Activated T-cell treated with anti-CD3 and anti-CD28 coated beads, Interleukin-2, amount 50 U/mL, for 72 hours (primary cell): ENCODE data around the gene TRAF3IP1. TPM values are rescaled to one million over a fixed set of nuclear protein-coding genes. Genes with fewer than 3 reads are reported as not detected.

Experiments used
- ATAC-seq, 2 donors: fragments of 150-1000 bp; cut with Tn5 transposase; replicated peaks in 1 of 2; 2 replicates each; pipeline ENCODE4 v1.10.0; 2021; ENCODE audit warnings: moderate library complexity in 2 of 2, mild to moderate bottlenecking in 1 of 2
- DNase-seq, 2 donors: peaks; one replicate each; pipeline ENCODE4 v3.0.0; 2021 to 2022; ENCODE audit warnings: mixed read lengths in 1 of 2
- H3K27ac Mint-ChIP-seq: one replicate; pipeline ENCODE4 v1.8.0; 2022; ENCODE audit warnings: mild to moderate bottlenecking, moderate library complexity, mixed read lengths
- H3K27me3 Mint-ChIP-seq: one replicate; pipeline ENCODE4 v1.8.0; 2022; ENCODE audit warnings: low read depth, mixed read lengths
- H3K36me3 Mint-ChIP-seq, 2 donors: one replicate each; pipeline ENCODE4 v1.8.0; 2022; ENCODE audit warnings: mixed read lengths in 2 of 2, mild to moderate bottlenecking in 1 of 2; ENCODE audit not compliant: insufficient read depth in 2 of 2
- H3K4me1 Mint-ChIP-seq: one replicate; pipeline ENCODE4 v1.8.0; 2022; ENCODE audit warnings: low read depth, mixed read lengths
- H3K4me3 Mint-ChIP-seq, 2 donors: one replicate each; pipeline ENCODE4 v1.8.0; 2022; ENCODE audit warnings: mild to moderate bottlenecking in 2 of 2, mixed read lengths in 2 of 2, moderate library complexity in 2 of 2
- H3K9me3 Mint-ChIP-seq, 2 donors: one replicate each; pipeline ENCODE4 v1.8.0; 2022; ENCODE audit warnings: mixed read lengths in 2 of 2
- total RNA-seq, 2 donors: library from RNA; stranded (reverse); gene quantifications; one replicate each; pipeline ENCODE4 v1.2.3, GENCODE V29; 2022

The TRAF3IP1 gene
- total RNA-seq, 2 donors from 2014 or later = 7.0 to 13.1 TPM

DNA sequence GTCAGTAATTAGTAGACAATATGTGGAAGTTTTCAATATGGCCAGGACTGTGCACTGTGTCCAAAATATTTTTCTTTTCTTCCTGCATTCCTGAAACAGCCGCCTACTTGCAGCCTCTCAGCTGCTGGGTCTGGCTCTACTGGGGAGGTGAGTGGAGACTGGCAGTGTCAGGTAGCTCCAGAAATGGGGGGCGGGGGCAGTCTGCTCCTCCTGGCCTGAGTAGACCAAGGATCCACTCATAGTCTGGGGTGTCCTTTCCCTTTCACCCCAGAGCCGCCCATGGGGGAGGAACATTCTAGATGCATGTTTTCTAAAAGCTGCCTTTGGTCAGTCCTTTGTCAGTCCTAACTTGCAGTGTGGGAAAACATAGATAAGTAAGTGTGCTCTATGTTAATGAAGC lies 23.7 kb downstream of the TRAF3IP1 start:
- Mint-ChIP-seq H3K27me3 (no peaks in the 10 kb centered on the region), H3K27ac (no peak overlapping the region), H3K36me3 (peaks cover 0 to 2% of the 10 kb centered on the region in 2 donors), H3K4me1 (peaks cover 7% of the 10 kb centered on the region), H3K4me3 (no peak overlapping the region), H3K9me3 (no peaks in the 10 kb centered on the region)
- no peak for DNase-seq
- no peak for ATAC-seq

DNA sequence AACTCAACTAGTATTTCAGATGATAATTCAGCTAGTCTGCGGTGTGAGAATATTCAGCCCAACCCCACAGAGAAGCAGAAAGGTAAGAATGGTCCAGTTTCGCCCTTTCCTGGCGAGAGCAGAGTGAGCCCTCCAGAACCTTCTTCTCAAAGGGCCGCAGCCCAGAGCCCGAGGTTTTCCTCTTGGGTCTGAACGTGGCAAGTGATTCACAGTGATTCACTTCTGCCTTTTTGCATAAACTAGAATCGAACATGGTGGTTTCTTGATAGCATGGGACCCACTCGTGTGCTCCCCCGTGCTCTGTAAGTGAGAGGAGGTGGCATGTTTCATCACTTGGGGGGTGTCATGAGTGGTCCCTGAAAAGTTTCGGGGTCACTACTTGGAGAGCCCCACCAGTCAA lies 24.2 kb downstream of the TRAF3IP1 start:
- ATAC-seq = peak in 1 of 2 donors; percentile 55
- H3K4me1 Mint-ChIP-seq = peaks cover 2% of the 10 kb centered on the region
- no peaks in the 10 kb centered on the region for H3K9me3 Mint-ChIP-seq
- peaks cover 2 to 4% of the 10 kb centered on the region in 2 donors for H3K36me3 Mint-ChIP-seq
- DNase-seq = no peak
- no peak overlapping the region for H3K4me3 Mint-ChIP-seq
- no peaks in the 10 kb centered on the region for H3K27me3 Mint-ChIP-seq
- H3K27ac Mint-ChIP-seq = no peak overlapping the region

DNA sequence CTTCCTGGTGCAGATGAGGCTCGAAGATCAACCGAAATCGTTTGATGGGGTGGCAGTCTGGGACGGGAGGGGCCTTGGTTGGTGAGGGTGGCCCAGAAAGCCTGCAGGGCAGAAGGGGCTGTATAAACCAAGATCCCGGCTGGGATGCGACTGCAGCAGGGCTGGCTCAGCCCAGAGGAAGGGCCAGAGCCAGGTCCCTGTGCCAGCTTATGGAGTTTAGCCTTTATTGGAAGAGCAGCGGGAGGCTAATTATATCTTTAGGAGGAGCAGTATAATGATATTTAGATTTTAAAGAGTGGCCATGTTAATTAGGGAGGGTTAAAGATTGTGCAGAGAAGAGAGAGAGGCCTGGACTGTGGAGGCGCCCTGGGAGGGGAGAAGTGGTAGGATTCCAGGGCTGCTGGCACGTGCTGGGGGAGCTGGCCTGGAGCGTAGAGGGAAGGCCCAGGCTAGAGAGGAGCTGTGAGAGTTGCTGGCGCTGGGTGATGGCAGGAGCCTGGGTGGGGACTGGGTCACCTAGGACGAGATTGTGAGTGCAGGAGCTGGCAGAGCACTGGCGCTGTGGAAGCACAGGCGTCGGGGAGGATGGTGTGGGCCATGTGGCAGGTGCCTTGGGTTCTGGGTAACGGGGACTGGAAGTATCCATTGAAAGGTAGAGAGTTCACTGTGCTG lies 25.1 kb downstream of the TRAF3IP1 start:
- Mint-ChIP-seq H3K27me3 (no peaks in the 10 kb centered on the region), H3K4me3 (no peak overlapping the region), H3K9me3 (no peaks in the 10 kb centered on the region), H3K27ac (no peak overlapping the region), H3K4me1 (no peaks in the 10 kb centered on the region), H3K36me3 (peaks cover 2 to 4% of the 10 kb centered on the region in 2 donors)
- ATAC-seq = no peak
- DNase-seq = no peak

DNA sequence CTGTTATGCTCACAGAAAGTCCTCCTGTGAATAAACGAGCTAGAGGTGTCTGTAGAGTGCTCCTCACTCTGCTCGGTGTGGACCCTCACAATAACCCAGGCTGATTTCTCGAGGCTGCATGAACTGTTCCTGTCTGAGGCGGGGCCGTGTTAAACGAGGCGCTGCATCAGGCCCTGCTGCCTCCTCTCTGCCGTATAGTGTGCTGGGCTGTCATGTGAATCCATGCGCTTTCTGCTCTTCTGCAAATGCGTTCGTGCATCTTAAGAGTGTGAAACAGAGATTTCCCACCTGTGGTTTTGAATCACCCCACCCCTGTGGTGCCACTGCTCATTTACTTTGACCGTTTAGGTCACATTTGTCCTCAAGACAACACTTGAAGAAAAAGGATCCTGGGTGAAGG lies 26.2 kb downstream of the TRAF3IP1 start:
- no peak overlapping the region for H3K27ac Mint-ChIP-seq
- DNase-seq (no peak), ATAC-seq (no peak)
- H3K36me3 Mint-ChIP-seq = peaks cover 2 to 4% of the 10 kb centered on the region in 2 donors
- H3K9me3 Mint-ChIP-seq = no peaks in the 10 kb centered on the region
- H3K27me3 Mint-ChIP-seq = no peaks in the 10 kb centered on the region
- no peaks in the 10 kb centered on the region for H3K4me1 Mint-ChIP-seq
- no peak overlapping the region for H3K4me3 Mint-ChIP-seq

DNA sequence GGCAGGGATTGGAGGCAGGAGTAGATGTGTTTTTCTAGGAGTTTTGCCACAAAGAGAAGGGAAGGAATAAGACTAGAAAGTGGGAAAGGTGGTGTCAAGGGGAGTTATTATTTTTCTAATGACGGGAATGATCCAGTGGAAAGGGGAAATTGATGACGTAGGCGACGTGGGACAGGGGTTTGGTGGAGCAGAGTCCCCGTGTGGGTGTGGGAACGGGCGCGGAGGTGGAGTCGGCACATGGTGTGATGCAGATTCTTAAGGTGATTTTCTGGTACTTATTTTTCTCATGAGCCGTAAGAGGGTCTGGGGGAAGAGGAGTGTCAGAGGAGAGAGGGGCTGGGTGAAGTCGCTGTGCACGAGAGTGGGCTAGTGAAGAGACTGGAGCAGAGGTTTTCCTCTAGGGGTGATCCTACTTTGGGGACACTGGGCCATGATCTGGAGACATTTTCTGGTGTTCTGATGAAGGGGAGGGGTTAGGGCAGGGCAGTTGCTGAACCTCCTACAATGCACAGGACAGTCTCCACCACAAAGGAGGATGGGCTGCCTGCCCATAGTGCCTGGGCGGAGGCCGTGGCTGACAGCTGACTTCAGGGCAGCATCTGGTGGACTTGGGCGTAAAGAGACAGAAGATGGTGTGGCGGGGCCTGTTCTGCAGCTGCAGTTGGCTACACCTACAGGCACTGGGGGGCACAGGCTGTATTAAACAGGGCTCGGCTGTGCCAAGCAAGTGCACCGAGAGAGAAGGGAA lies 30.0 kb downstream of the TRAF3IP1 start:
- no peak for ATAC-seq
- Mint-ChIP-seq H3K27me3 (no peaks in the 10 kb centered on the region), H3K4me3 (no peak overlapping the region), H3K9me3 (no peaks in the 10 kb centered on the region), H3K36me3 (peaks cover 2 to 4% of the 10 kb centered on the region in 2 donors), H3K27ac (no peak overlapping the region), H3K4me1 (no peaks in the 10 kb centered on the region)
- no peak for DNase-seq

DNA sequence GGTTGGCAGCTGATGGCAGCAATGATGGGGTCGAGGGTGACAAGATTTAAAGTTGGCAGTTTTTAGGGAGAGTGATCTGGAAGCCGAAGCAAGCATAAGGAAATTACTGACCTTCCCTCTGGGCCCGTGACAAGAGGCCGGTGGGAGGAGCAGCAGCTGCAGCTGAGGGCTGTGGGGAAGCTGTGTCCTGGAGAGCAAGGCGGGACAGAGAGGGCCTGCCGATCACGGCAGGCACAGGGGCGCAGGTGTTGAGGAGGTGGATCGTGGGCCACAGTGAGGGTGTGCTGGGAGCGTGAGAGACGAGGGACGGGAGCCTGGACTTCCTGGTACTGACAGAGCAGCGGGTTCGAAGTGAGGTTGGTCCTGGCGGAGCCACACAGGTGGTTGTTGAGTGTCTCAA lies 31.0 kb downstream of the TRAF3IP1 start:
- H3K9me3 Mint-ChIP-seq = no peaks in the 10 kb centered on the region

DNA sequence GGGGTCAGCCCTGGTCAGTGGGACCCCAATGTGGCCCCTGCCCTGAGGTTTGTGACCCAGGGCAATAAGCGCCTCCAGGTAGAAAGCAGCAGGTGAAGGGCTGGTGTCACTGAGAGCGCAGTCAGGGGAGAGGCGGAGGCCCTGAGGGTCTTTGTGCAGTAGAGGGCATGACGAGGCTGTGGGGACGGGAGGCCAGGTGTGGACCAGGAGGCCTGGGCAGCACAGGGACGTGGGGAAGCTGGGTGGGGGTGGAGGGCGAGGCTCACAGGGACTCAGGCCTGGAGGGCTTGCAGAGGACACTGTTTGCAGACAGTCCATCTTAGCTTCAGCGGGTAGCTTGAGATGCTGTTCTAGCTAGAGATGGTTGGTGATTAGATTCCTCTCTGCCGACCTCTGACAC lies 32.0 kb downstream of the TRAF3IP1 start:
- peaks cover 2 to 4% of the 10 kb centered on the region in 2 donors for H3K36me3 Mint-ChIP-seq
- H3K27ac Mint-ChIP-seq = no peak overlapping the region
- H3K4me3 Mint-ChIP-seq = no peak overlapping the region
- no peaks in the 10 kb centered on the region for H3K4me1 Mint-ChIP-seq
- ATAC-seq = no peak
- no peak for DNase-seq
- no peaks in the 10 kb centered on the region for H3K9me3 Mint-ChIP-seq
- H3K27me3 Mint-ChIP-seq = no peaks in the 10 kb centered on the region

More for the DNA sequence above, 31.0 kb downstream of the TRAF3IP1 start:
- ATAC-seq (no peak), DNase-seq (no peak)
- Mint-ChIP-seq H3K4me3 (no peak overlapping the region), H3K27ac (no peak overlapping the region), H3K27me3 (no peaks in the 10 kb centered on the region), H3K36me3 (peaks cover 2 to 4% of the 10 kb centered on the region in 2 donors), H3K4me1 (no peaks in the 10 kb centered on the region)

DNA sequence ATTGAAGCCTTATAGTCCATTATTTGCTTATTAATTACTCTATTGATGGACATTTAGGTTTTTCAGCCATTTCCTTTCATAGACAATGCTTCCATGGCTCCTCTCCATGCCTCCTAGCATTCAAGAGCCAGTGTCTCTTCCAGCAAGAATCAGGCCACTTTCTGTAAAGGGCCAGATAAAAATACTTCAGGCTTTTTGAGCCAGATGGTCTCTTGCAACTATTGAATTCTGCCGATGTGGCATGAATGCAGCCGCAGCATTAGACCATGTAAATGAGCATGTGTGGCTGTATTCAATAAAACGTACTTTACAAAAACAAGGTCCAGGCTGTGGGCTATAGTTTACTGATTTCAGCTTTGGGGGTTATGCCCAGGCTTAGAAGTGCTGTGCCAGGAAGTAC lies 38.5 kb downstream of the TRAF3IP1 start:
- H3K4me1 Mint-ChIP-seq = no peaks in the 10 kb centered on the region
- no peak overlapping the region for H3K27ac Mint-ChIP-seq
- ATAC-seq (no peak), DNase-seq (no peak)
- no peaks in the 10 kb centered on the region for H3K27me3 Mint-ChIP-seq
- no peaks in the 10 kb centered on the region for H3K9me3 Mint-ChIP-seq
- H3K36me3 Mint-ChIP-seq = no peaks in the 10 kb centered on the region
- no peak overlapping the region for H3K4me3 Mint-ChIP-seq

DNA sequence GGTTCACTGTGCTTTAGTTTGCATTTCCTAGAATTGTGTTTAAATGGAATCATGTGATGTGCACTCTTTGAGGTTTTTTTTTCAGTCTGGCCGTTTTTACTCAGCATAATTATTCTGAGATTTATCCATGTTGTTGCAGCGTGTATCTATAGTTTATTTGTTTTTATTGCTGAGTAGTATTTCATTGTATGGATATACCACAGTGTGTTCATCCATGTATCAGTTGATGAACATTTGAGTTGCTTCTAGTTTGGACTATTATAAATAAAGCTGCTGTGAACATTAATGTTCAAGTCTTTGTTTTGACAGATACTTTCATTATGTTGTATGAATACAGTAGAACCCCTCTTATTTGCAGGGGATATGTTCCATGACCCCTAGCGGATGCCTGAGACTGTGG lies 39.1 kb downstream of the TRAF3IP1 start:
- Mint-ChIP-seq H3K36me3 (no peaks in the 10 kb centered on the region), H3K27me3 (no peaks in the 10 kb centered on the region), H3K4me3 (no peak overlapping the region), H3K4me1 (no peaks in the 10 kb centered on the region), H3K27ac (no peak overlapping the region), H3K9me3 (no peaks in the 10 kb centered on the region)
- ATAC-seq = no peak
- no peak for DNase-seq

DNA sequence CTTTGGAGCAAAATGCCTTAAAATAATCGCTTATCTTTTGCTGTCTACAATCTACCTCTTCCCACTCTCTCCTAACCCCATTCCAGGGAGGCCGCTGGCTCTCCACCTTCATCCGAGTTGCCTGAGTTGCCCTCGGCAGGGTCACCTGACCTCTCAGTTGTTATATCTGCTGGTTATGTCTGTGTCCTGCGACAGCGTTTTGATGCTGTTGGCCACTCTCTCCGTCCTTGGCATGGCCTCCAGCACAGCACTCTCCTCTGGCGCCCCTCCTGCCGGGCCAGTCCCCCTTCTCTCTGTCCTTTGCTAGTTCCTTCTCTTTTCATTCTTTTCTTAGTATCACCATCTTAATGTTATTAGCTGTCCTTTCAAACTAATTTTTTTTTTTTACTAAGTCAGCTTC lies 41.6 kb downstream of the TRAF3IP1 start:
- no peak for DNase-seq
- H3K4me3 Mint-ChIP-seq = no peak overlapping the region
- no peaks in the 10 kb centered on the region for H3K9me3 Mint-ChIP-seq
- H3K27me3 Mint-ChIP-seq = no peaks in the 10 kb centered on the region
- no peaks in the 10 kb centered on the region for H3K36me3 Mint-ChIP-seq
- ATAC-seq = no peak
- no peak overlapping the region for H3K27ac Mint-ChIP-seq
- no peaks in the 10 kb centered on the region for H3K4me1 Mint-ChIP-seq

DNA sequence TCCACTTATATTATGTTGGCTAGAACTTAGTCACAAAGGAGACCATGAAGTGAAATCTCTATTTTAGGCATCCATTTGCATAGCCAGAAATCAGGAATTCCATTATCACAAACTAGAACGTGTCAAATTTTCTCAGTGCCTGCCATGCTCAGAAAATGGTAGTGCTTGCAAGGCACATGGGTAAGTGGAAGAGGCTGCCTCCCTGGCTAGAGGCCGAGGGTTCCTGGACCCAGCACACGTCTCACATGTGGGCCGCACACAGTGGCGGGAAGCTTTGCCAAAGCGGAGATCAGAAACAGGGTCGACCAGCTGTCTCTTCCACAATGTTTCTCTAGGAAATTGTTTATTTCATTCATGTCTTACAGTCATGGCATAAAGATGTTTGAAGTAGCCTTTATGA lies 42.3 kb downstream of the TRAF3IP1 start:
- H3K27me3 Mint-ChIP-seq = no peaks in the 10 kb centered on the region
- H3K9me3 Mint-ChIP-seq = no peaks in the 10 kb centered on the region
- H3K36me3 Mint-ChIP-seq = no peaks in the 10 kb centered on the region
- H3K27ac Mint-ChIP-seq = no peak overlapping the region
- H3K4me3 Mint-ChIP-seq = no peak overlapping the region
- DNase-seq (no peak), ATAC-seq (no peak)
- no peaks in the 10 kb centered on the region for H3K4me1 Mint-ChIP-seq

DNA sequence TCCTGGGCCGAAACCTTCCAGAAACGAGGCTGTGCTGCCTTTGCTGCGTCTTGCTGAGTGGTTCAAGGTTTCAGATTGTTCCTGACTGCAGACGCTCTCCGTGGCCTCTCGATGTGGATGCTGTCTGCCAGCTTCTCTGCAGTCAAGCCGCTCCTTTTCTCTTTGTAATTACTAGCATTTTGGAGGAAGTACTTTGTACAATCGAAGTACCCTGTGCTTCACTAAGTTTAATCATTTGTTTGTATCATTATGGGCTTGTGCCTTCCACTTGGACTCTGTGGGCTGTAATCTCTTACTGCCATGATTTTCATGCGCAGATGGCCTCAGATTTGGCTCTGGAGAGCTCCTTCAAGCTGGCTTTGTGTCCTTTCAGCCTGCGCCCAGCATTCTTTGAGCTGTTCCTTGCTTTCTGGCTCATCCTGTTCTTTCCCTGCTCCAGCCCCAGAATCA lies 49.3 kb downstream of the TRAF3IP1 start:
- Mint-ChIP-seq H3K4me3 (no peak overlapping the region), H3K4me1 (no peaks in the 10 kb centered on the region), H3K27ac (no peak overlapping the region), H3K9me3 (peaks cover 0 to 2% of the 10 kb centered on the region in 2 donors), H3K27me3 (no peaks in the 10 kb centered on the region), H3K36me3 (peaks cover 0 to 3% of the 10 kb centered on the region in 2 donors)
- ATAC-seq (no peak), DNase-seq (no peak)

DNA sequence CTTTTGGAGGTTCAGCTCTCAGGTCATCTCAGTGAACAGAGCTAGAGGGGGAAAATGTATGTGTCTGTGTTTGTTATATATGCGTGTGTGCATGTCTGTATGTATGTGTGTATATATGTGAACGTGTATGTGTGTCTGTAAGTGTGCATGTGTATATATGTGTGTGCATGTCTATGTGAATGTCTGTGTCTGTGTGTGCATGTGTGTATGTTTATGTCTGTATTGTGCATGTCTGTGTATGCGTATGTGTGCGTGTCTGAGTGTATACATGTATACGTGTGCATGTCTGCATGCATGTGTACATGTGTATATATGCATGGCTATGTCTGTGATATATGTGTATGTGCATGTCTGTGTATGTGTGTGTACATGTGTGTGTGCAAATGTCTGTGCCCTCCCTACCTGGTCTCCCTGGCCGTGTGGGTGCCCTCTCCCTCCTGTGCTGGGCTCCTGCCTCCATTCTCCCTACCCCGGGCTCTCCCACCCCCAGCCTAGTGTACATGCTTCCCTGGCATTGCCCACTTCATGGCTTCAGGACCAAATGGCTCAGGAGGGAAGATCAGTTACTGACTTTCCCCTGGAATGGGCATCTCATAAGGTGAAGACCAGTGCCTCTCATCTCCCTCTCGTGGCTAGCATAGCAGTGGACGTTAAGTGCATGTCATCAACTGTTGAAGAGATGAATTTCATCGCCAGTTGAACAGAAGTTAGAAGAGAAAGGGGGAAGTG lies 49.9 kb downstream of the TRAF3IP1 start:
- ATAC-seq = no peak
- Mint-ChIP-seq H3K27me3 (no peaks in the 10 kb centered on the region), H3K4me1 (no peaks in the 10 kb centered on the region), H3K4me3 (no peak overlapping the region), H3K27ac (no peak overlapping the region), H3K9me3 (peaks cover 0 to 2% of the 10 kb centered on the region in 2 donors), H3K36me3 (peaks cover 0 to 3% of the 10 kb centered on the region in 2 donors)
- no peak for DNase-seq
